ENCODE results near the gene GPR158.

Gene GPR158

GRCh38 chr10:25177093-25177753 is 2.4 kb downstream of the GPR158 start:
- TF ChIP-seq CTCF (IDR thresholded peaks at IDR 0.05; ENCODE audit: low read depth, low read length): no peak

GRCh38 chr10:25177754-25178135 is 2.9 kb downstream of the GPR158 start:
- H3K4me3 ChIP-seq (ENCODE audit: low read depth, low read length): no peak overlapping the region
- no peak for TF ChIP-seq CTCF (IDR thresholded peaks at IDR 0.05; ENCODE audit: low read depth, low read length)

More at GRCh38 chr10:25177093-25177753, 2.4 kb downstream of the GPR158 start:
- H3K4me3 ChIP-seq (ENCODE audit: low read depth, low read length): no peak overlapping the region

- no peak overlapping the region for H3K4me3 ChIP-seq (ENCODE audit: low read depth, low read length)
- no peak for TF ChIP-seq CTCF (IDR thresholded peaks at IDR 0.05; ENCODE audit: low read depth, low read length)
These were observed 3.6 kb downstream of the GPR158 start for GRCh38 chr10:25178411-25178810.

- H3K4me3 ChIP-seq (ENCODE audit: low read depth, low read length): no peak overlapping the region
- TF ChIP-seq CTCF (IDR thresholded peaks at IDR 0.05; ENCODE audit: low read depth, low read length): no peak
These were observed 6.0 kb downstream of the GPR158 start for GRCh38 chr10:25180801-25181200.

GRCh38 chr10:25182636-25183035 is 7.8 kb downstream of the GPR158 start:
- no peak for TF ChIP-seq CTCF (IDR thresholded peaks at IDR 0.05; ENCODE audit: low read depth, low read length)
- no peak overlapping the region for H3K4me3 ChIP-seq (ENCODE audit: low read depth, low read length)

GRCh38 chr10:25191162-25191895 is 16.5 kb downstream of the GPR158 start:
- no peak for TF ChIP-seq CTCF (IDR thresholded peaks at IDR 0.05; ENCODE audit: low read depth, low read length)
- H3K4me3 ChIP-seq (ENCODE audit: low read depth, low read length): no peak overlapping the region

GRCh38 chr10:25198151-25198550 is 23.4 kb downstream of the GPR158 start:
- TF ChIP-seq CTCF (IDR thresholded peaks at IDR 0.05; ENCODE audit: low read depth, low read length): no peak
- H3K4me3 ChIP-seq (ENCODE audit: low read depth, low read length): no peak overlapping the region
